Right cardiac atrium (tissue), 5 donors: ENCODE results near the gene QSOX1. TPM values are rescaled to one million over a fixed set of nuclear protein-coding genes. Genes with fewer than 3 reads are reported as not detected.

ENCODE experiments used
- ATAC-seq, 2 donors: fragments of 200-7000 bp; cut with Tn5 transposase; one replicate each; pipeline versions ENCODE4 v1.8.0 to v1.9.1; 2020; ENCODE audit warnings: moderate library complexity in 2 of 2, mild to moderate bottlenecking in 1 of 2
- DNase-seq, 3 donors: peaks; one replicate each; pipeline ENCODE4 v3.0.0-alpha.2; 2020
- H3K27ac ChIP-seq: one replicate; pipeline ENCODE4 v1.5.1; 2013; ENCODE audit warnings: mild to moderate bottlenecking, low read length, control low read depth, moderate library complexity
- H3K27me3 ChIP-seq: one replicate; pipeline ENCODE4 v1.6.1; 2013; ENCODE audit not compliant: control insufficient read depth, insufficient read depth
- H3K4me1 ChIP-seq: one replicate; pipeline ENCODE4 v1.6.1; 2013; ENCODE audit warnings: low read length; ENCODE audit not compliant: control insufficient read depth, insufficient read depth
- H3K4me3 ChIP-seq: one replicate; pipeline ENCODE4 v1.5.1; 2013; ENCODE audit warnings: low read length, control low read depth
- H3K9me3 ChIP-seq: one replicate; pipeline ENCODE4 v1.6.1; 2013; ENCODE audit warnings: low read length; ENCODE audit not compliant: control insufficient read depth
- WGBS: extraction: QIAGEN DNeasy Blood & Tissue Kit; methylation state at CpG from one replicate; pipeline ENCODE4 v1.1.7; 2013; 5-methylcytosine and 5-hydroxymethylcytosine counted together
- intact Hi-C, 4 donors: fragments of 100-400 bp; cut with DNase I; formaldehyde crosslinking; loops; one replicate each; pipeline versions ENCODE4 v1.11.0 to v1.14.0; 2022 to 2023
- polyA plus RNA-seq: library from polyadenylated mRNA; stranded (reverse); fragments of 200-250 nt; gene quantifications from one replicate; pipeline ENCODE4 v1.2.3, GENCODE V29; 2013
- total RNA-seq, 4 donors: library from RNA; stranded (reverse); fragmentation: NEBNext Ultra II Directional; extraction: Animal tissue kit (Norgen Biotek cat#: 25700); gene quantifications; one replicate each; pipeline ENCODE4 v1.2.1, GENCODE V29; 2021
- donor health status: healthy with polysubstance abuse.
- donor health status: DM: no; HTN: yes; CAD: no.
- donor health status: DM: no; HTN: no; CAD: no.
- donor health status: DM: no; HTN: yes; CAD: no; lungs with severe emphysema.
- donor health status: DM: yes; HTN: yes; CAD: no.

Gene QSOX1
- total and polyA plus RNA-seq, 5 donors = 218 to 399 (median 353) TPM

DNA sequence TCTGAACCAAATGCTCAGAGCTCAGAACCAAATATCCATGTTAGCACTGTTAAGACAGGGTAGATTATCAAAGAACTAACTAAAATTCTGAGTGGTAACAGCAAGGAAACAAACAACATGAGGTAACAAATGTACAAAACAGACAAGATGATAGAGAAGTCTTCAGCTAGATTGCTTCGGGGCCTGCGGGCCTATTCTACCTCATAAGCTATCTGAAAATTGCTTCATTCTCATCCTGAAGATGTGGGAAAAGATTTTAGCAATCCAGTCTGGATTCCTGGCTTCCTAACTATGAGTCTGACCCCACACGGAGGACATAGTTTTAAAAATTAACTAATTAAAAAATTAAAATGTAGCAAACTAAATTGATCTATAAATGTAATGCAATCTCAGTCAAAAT, 9.2 kb upstream of the QSOX1 start:
- Histone ChIP-seq H3K27ac (peak overlapping the region; percentile 16), H3K4me1 (no peaks in the 10 kb centered on the region), H3K27me3 (no peaks in the 10 kb centered on the region), H3K9me3 (no peaks in the 10 kb centered on the region), H3K4me3 (no peak overlapping the region)
- no peak for ATAC-seq
- intact Hi-C loops = no loop called here
- WGBS = 88% methylated on average over 3 of the region's 3 CpGs
- no peak for DNase-seq

DNA sequence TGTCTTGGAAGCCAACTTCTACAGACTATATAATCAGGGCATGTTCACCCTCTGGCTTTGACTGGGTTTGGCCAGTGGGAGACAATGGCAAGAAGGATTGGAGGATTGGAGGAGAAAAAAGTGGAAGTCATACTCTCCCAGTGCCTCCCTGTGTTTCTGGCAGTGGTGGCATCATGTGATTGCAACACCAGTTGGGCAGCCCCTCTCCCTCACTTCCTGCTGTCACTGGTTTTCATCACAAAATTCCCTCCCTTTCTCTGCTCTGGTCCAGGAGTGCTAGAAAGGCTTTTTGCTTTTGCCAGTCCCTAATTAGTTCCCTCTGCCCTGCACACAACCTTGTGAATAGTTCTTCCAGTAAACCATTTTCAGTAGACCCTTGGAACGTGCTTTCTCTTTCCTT, 3.7 kb upstream of the QSOX1 start:
- intact Hi-C loops = no loop called here
- whole genome bisulfite sequencing = 33% methylated on average over 1 of the region's 1 CpG
- Histone ChIP-seq H3K4me3 (no peak overlapping the region), H3K9me3 (no peaks in the 10 kb centered on the region), H3K27ac (no peak overlapping the region), H3K4me1 (no peaks in the 10 kb centered on the region), H3K27me3 (no peaks in the 10 kb centered on the region)
- DNase-seq (no peak), ATAC-seq (no peak)

- Histone ChIP-seq H3K27ac (no peak overlapping the region), H3K4me3 (no peak overlapping the region), H3K27me3 (no peaks in the 10 kb centered on the region), H3K9me3 (no peaks in the 10 kb centered on the region), H3K4me1 (peaks cover 2% of the 10 kb centered on the region)
- ATAC-seq = no peak
- no peak for DNase-seq
- intact Hi-C loops = no loop called here
- WGBS = 77% methylated on average over 3 of the region's 3 CpGs
Observed at GRCh38 chr1:180151508-180151907, 3.2 kb upstream of the QSOX1 start.

DNA sequence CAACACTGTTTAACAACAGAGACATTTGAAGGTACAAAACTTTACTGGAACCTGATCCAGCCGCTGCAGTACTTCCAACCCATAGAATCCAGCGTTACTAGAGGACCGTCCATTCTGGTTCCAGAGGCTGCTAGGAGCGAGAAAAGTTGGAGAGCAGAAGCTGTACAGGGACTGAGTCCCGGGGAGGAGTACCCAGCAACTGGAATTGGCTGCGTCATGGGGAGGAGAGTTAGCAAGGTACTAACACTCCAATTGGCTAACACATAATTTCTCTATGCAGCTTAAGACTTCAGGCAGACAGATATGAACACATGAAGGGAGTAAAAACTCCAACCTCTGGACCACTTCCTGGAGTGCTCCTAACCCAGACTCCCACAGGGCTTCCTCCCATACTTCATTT, 2.1 kb upstream of the QSOX1 start:
- intact Hi-C loops = no loop called here
- DNase-seq = no peak
- 86% methylated on average over 6 of the region's 6 CpGs for WGBS
- Histone ChIP-seq H3K9me3 (no peaks in the 10 kb centered on the region), H3K27ac (no peak overlapping the region), H3K4me1 (peaks cover 13% of the 10 kb centered on the region), H3K27me3 (no peaks in the 10 kb centered on the region), H3K4me3 (no peak overlapping the region)
- no peak for ATAC-seq

DNA sequence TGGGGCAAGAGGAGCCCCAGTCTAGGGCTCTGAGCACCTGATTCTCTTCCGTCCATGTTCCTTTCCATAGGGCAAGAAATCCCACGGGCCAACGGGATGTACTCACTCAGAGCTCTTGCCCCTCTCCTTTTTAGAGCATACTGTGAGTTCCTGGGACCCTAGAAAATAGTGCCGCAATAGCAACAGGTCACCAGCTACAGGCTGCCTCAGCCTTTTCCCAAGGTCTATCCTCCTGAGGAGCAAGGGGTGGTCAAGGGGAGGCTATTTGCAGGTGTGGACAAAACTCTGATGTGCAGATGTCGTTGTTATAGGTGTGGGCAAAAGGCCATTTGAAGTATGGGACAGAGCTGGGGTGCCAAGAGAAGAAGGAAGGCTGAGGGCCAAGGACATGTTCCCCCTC, 1.6 kb upstream of the QSOX1 start:
- intact Hi-C loops = no loop called here
- DNase-seq = no peak
- Histone ChIP-seq H3K27me3 (no peaks in the 10 kb centered on the region), H3K9me3 (no peaks in the 10 kb centered on the region), H3K27ac (no peak overlapping the region), H3K4me1 (peaks cover 13% of the 10 kb centered on the region), H3K4me3 (no peak overlapping the region)
- WGBS = 92% methylated on average over 5 of the region's 5 CpGs
- no peak for ATAC-seq

DNA sequence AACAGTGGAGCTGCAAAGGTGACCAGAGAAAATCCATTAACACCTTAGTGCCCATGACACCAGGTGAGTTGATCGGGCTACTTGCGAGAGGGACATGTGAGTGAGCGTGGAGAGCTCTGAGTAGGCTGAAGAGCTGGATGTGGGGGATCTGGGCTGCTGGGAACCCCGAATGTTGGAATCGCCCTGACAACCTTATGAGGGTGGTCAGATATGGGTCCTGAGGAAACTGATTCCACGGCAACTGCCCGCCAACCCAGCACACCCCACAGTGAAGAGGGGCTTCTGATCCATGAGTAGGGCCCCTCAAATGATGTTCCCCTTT, 705 bp upstream of the QSOX1 start:
- 9% methylated on average over 7 of the region's 7 CpGs for WGBS
- H3K4me3 ChIP-seq = peak overlapping the region; percentile 81
- intact Hi-C loops = no loop called here
- DNase-seq (no peak), ATAC-seq (peak in 1 of 2 donors; percentile 0)
- peaks cover 22% of the 10 kb centered on the region for H3K4me1 ChIP-seq
- no peaks in the 10 kb centered on the region for H3K27me3 ChIP-seq
- H3K27ac ChIP-seq = peak overlapping the region; percentile 98
- H3K9me3 ChIP-seq = no peaks in the 10 kb centered on the region

DNA sequence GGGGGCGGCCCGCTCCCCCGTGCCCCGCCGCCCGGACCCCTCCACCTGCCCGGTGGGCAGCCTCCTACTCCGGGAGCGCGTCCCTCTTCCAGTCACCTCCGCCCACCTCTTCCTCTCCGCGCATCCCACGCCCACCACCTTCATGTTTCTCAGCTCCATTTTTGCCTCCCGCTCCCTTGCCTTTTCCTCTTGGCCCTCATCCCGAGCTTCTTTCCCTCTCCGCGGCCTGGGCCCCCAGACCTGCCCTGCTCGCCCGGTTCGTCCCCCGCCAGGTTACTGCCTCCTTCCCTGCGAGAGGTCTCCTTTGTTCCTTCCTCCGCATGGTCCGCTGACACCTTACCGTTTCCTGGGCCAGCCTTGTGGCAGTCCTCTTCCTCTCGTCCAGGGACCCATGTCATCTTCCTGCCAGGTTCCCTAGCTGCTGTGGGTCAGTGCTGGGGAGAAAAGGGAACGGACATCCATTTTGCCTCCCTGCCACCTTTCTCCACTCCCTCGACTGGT, 563 bp downstream of the QSOX1 start:
- peak; percentile 1 to 14 for ATAC-seq
- peaks cover 23% of the 10 kb centered on the region for H3K4me1 ChIP-seq
- no peaks in the 10 kb centered on the region for H3K27me3 ChIP-seq
- no peaks in the 10 kb centered on the region for H3K9me3 ChIP-seq
- WGBS = under 1% methylated on average over 29 of the region's 29 CpGs
- peak overlapping the region; percentile 81 for H3K4me3 ChIP-seq
- intact Hi-C loops = no loop called here
- DNase-seq = peak; percentile 43 to 71 (median 64)
- H3K27ac ChIP-seq = peak overlapping the region; percentile 18

DNA sequence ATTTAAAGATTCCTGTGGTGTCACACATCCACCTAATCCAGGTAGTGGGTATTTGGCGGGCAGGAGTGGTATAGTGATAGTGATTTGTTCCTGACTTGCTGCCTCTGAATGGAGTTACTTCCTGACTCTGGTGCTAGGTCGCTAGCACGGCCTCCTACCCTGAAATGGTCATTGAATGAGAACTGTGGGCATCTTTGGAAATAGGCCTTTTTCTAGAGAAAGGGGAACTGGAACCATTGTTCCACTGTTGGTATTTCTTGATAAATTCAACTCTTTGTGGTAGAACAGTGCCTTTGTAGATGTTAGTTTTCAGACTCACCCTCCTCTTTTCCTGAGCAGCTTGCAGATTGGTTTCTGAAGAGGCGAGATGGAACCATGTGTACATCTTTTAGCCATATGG, 1.5 kb downstream of the QSOX1 start:
- 77% methylated on average over 4 of the region's 4 CpGs for WGBS
- H3K27ac ChIP-seq = peak overlapping the region; percentile 17
- H3K4me3 ChIP-seq = peak overlapping the region; percentile 81
- H3K27me3 ChIP-seq = no peaks in the 10 kb centered on the region
- no peaks in the 10 kb centered on the region for H3K9me3 ChIP-seq
- peaks cover 23% of the 10 kb centered on the region for H3K4me1 ChIP-seq
- intact Hi-C loops = no loop called here
- ATAC-seq (no peak), DNase-seq (no peak)

- Histone ChIP-seq H3K4me3 (peak overlapping the region; percentile 81), H3K27me3 (no peaks in the 10 kb centered on the region), H3K9me3 (no peaks in the 10 kb centered on the region), H3K4me1 (peaks cover 23% of the 10 kb centered on the region), H3K27ac (peak overlapping the region; percentile 17)
- intact Hi-C loops = no loop called here
- ATAC-seq (no peak), DNase-seq (no peak)
- 64% methylated on average over 2 of the region's 2 CpGs for WGBS
Observed at GRCh38 chr1:180156631-180157091, 2.0 kb downstream of the QSOX1 start.

DNA sequence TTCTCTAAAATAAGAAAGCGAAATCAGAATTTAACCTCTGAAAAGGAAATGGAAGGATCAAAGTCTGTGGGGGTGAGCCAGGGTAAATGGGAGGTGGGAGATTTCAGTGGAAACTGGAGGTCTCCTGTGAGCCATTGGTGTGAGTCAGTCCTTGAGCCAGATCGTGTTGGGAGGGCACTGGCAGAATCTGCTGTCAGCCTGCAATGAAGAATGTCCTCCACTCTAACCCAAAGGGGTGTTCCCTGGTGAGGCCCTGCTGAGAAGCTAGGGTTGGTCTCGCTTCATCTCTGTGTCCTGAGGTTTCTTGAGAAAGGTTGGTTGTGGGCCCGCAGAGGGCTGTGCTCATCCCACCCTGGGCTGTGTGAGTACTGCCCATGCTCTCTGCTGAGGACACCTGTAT, 2.4 kb downstream of the QSOX1 start:
- Histone ChIP-seq H3K27ac (peak overlapping the region; percentile 51), H3K27me3 (no peaks in the 10 kb centered on the region), H3K4me1 (peaks cover 23% of the 10 kb centered on the region), H3K4me3 (no peak overlapping the region), H3K9me3 (no peaks in the 10 kb centered on the region)
- intact Hi-C loops = no loop called here
- WGBS = 79% methylated on average over 4 of the region's 4 CpGs
- DNase-seq (no peak), ATAC-seq (peak in 1 of 2 donors; percentile 8)

- Histone ChIP-seq H3K27ac (peak overlapping the region; percentile 51), H3K4me3 (no peak overlapping the region), H3K9me3 (no peaks in the 10 kb centered on the region), H3K27me3 (no peaks in the 10 kb centered on the region), H3K4me1 (peaks cover 23% of the 10 kb centered on the region)
- ATAC-seq = peak; percentile 9 to 68
- DNase-seq = no peak
- intact Hi-C loops = no loop called here
- WGBS = 75% methylated on average over 3 of the region's 3 CpGs
Observed at GRCh38 chr1:180157576-180158057, 2.9 kb downstream of the QSOX1 start.
